LNCAP (cell line): ENCODE data around the gene AP1M1.

ENCODE experiments used
- CTCF ChIP-seq: fragments of 450-650 bp; IDR thresholded peaks from 2 replicates; pipeline ENCODE4 v1.5.1; 2017; ENCODE audit warnings: mild to moderate bottlenecking

AP1M1 gene

GRCh38 chr19:16258440-16258903 lies 60.8 kb downstream of the AP1M1 start:
- no peak for TF ChIP-seq CTCF

DNA sequence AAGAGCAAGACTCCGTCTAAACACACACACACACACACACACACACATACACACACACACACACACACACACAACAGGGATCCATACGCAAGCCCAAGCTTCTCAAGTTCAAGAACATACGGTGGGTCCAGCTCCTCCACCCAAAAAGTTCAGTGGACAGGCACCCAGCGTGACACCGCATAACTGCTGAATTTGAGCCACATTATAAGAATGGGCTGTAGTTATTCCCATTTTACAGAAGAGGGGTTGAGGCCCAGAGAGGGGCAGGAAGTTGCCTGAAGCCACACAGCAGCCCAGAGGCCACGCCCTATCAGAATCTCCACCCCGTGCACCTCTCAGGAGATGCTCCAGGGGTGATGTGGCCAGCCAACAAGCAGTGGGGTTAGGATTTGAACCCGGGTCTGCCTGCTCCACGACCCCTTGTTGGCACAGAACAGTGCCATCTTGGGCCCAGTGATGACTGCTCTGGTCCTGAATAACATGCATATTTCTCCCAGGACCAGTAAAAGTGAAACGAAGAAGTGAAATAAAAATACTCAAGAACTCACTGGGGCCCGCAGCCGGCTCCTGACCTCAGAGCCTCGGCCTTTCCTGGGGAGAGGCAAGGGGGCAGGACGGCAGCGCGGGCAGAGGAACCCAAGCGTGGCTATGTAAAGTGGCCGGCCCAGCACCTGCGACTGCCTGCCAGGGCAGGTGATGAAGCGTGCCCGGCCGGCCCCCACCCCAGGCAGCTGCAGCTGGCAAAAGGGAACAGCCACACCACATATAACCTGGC lies 61.9 kb downstream of the AP1M1 start:
- no peak for TF ChIP-seq CTCF

- no peak for TF ChIP-seq CTCF
These were observed 62.6 kb downstream of the AP1M1 start for GRCh38 chr19:16260160-16260811.

GRCh38 chr19:16260812-16261161 lies 63.1 kb downstream of the AP1M1 start:
- no peak for TF ChIP-seq CTCF

GRCh38 chr19:16261584-16262368 lies 64.1 kb downstream of the AP1M1 start:
- TF ChIP-seq CTCF: no peak

- TF ChIP-seq CTCF: no peak
These were observed 64.9 kb downstream of the AP1M1 start for GRCh38 chr19:16262618-16263017.

DNA sequence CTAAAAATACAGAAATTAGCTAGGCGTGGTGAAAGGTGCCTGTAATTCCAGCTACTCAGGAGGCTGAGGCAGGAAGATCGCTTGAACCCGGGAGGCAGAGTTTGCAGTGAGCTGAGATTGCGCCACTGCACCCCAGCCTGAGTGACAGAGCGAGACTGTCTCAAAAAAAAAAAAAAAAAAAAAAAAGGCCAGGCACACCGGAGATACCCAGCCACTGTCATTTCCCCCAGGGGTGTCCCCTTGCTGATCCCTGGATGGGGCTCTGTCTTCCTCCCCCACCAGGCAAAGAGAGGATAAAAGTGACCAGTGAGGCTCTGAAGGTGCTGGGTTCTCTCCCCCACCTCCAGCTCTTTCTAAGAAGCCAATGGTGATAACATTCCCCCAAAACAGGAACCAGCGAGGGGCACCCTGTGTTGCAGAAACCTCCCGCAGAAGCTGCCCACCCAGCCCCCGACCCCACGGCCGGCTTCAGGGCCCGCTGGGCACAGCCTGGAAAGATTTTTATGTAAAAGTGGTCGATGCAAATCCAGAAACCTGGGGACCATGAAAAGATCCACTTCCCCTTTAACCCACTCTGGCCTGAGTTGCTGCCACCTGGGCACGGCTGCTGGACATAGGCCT lies 65.5 kb downstream of the AP1M1 start:
- no peak for TF ChIP-seq CTCF
